ENCODE data around the gene ALX3.
A peak's percentile ranks its signal among the peaks of the same experiment; 100 is the strongest.
"Not testable (repeated sequence)": the region's sequence is repeated elsewhere in the genome, so short reads cannot be mapped to it uniquely, and the experiment has no call there.

Gene ALX3

GRCh38 chr1:110034040-110034450 lies 36.4 kb downstream of the ALX3 start:
- H3K14ac ChIP-seq (ENCODE audit: low read length in 2 of 2), result no peak overlapping the region
- H3K9ac ChIP-seq (ENCODE audit: low read length), result peak overlapping the region; percentile 97
- no peak overlapping the region for H4K91ac ChIP-seq (ENCODE audit: low read length)
- H2BK12ac ChIP-seq (ENCODE audit: low read length in 2 of 2), result no peak overlapping the region
- no peak overlapping the region for H2BK15ac ChIP-seq (ENCODE audit: low read depth, poor library complexity, severe bottlenecking)
- H2BK5ac ChIP-seq (ENCODE audit: low read depth, low read length, poor library complexity, severe bottlenecking), result no peak overlapping the region
- H3K18ac ChIP-seq (ENCODE audit: low read depth in 1 of 2, low read length in 2 of 2), result no peak overlapping the region
- no peaks in the 10 kb centered on the region for H3K9me3 ChIP-seq (ENCODE audit: control insufficient read depth, low read length)
- H3K4me2 ChIP-seq (ENCODE audit: low read length, poor library complexity, severe bottlenecking), result peak overlapping the region; percentile 43
- H3K4ac ChIP-seq (ENCODE audit: low read depth in 1 of 2, low read length in 2 of 2), result peak overlapping the region in 1 of 2 experiments; percentile 58
- no peaks in the 10 kb centered on the region for H3K4me1 ChIP-seq (ENCODE audit: control insufficient read depth, insufficient read depth, low read depth, low read length)
- H4K8ac ChIP-seq (ENCODE audit: low read length), result no peak overlapping the region
- no peak for DNase-seq
- no peak overlapping the region for H2AFZ ChIP-seq (ENCODE audit: low read depth, low read length)
- no peak overlapping the region for H2AK5ac ChIP-seq (ENCODE audit: low read length, severe bottlenecking)
- no peaks in the 10 kb centered on the region for H3K27me3 ChIP-seq (ENCODE audit: control insufficient read depth in 1 of 2, insufficient read depth in 1 of 2, low read length in 2 of 2)
- H3K23ac ChIP-seq (ENCODE audit: low read length in 2 of 2), result no peak overlapping the region
- H3K79me1 ChIP-seq (replicated peaks; ENCODE audit: low read length, poor library complexity, severe bottlenecking), result peaks cover 11% of the 10 kb centered on the region
- 68% methylated on average over 3 of the region's 4 CpGs for WGBS
- H3K4me3 ChIP-seq (ENCODE audit: insufficient read depth in 1 of 2, low read depth in 1 of 2, low read length in 2 of 2), result peak overlapping the region in 1 of 2 experiments; percentile 88
- no peak overlapping the region for H2BK120ac ChIP-seq (ENCODE audit: low read depth, low read length)
- H3K27ac ChIP-seq (ENCODE audit: low read length, poor library complexity, severe bottlenecking), result peak overlapping the region; percentile 62
- peaks cover 10 to 18% of the 10 kb centered on the region in 2 experiments for H3K36me3 ChIP-seq (ENCODE audit: control insufficient read depth in 1 of 2, insufficient read depth in 2 of 2, low read depth in 1 of 2, low read length in 2 of 2)

GRCh38 chr1:110033421-110033820 lies 37.1 kb downstream of the ALX3 start:
- H3K4me2 ChIP-seq (ENCODE audit: low read length, poor library complexity, severe bottlenecking), result no peak overlapping the region
- peaks cover 5 to 12% of the 10 kb centered on the region in 2 experiments for H3K36me3 ChIP-seq (ENCODE audit: control insufficient read depth in 1 of 2, insufficient read depth in 2 of 2, low read depth in 1 of 2, low read length in 2 of 2)
- DNase-seq, result no peak
- H3K18ac ChIP-seq (ENCODE audit: low read depth in 1 of 2, low read length in 2 of 2), result no peak overlapping the region
- no peak overlapping the region for H2BK5ac ChIP-seq (ENCODE audit: low read depth, low read length, poor library complexity, severe bottlenecking)
- no peaks in the 10 kb centered on the region for H3K4me1 ChIP-seq (ENCODE audit: control insufficient read depth, insufficient read depth, low read depth, low read length)
- H3K27ac ChIP-seq (ENCODE audit: low read length, poor library complexity, severe bottlenecking), result no peak overlapping the region
- no peak overlapping the region for H3K23ac ChIP-seq (ENCODE audit: low read length in 2 of 2)
- no peak overlapping the region for H3K14ac ChIP-seq (ENCODE audit: low read length in 2 of 2)
- H3K9ac ChIP-seq (ENCODE audit: low read length), result no peak overlapping the region
- H3K27me3 ChIP-seq (ENCODE audit: control insufficient read depth in 1 of 2, insufficient read depth in 1 of 2, low read length in 2 of 2), result no peaks in the 10 kb centered on the region
- H3K79me1 ChIP-seq (replicated peaks; ENCODE audit: low read length, poor library complexity, severe bottlenecking), result peaks cover 6% of the 10 kb centered on the region
- H2BK120ac ChIP-seq (ENCODE audit: low read depth, low read length), result no peak overlapping the region
- H3K4me3 ChIP-seq (ENCODE audit: insufficient read depth in 1 of 2, low read depth in 1 of 2, low read length in 2 of 2), result no peak overlapping the region
- no peak overlapping the region for H4K91ac ChIP-seq (ENCODE audit: low read length)
- peak overlapping the region; percentile 63 for H2AK5ac ChIP-seq (ENCODE audit: low read length, severe bottlenecking)
- H3K9me3 ChIP-seq (ENCODE audit: control insufficient read depth, low read length), result no peaks in the 10 kb centered on the region
- H2AFZ ChIP-seq (ENCODE audit: low read depth, low read length), result no peak overlapping the region
- H2BK12ac ChIP-seq (ENCODE audit: low read length in 2 of 2), result no peak overlapping the region
- no peak overlapping the region for H3K4ac ChIP-seq (ENCODE audit: low read depth in 1 of 2, low read length in 2 of 2)
- H2BK15ac ChIP-seq (ENCODE audit: low read depth, poor library complexity, severe bottlenecking), result no peak overlapping the region
- 97% methylated on average over 5 of the region's 5 CpGs for WGBS
- peak overlapping the region; percentile 67 for H4K8ac ChIP-seq (ENCODE audit: low read length)

- Histone ChIP-seq H2BK120ac (ENCODE audit: low read depth, low read length) (no peak overlapping the region), H4K91ac (ENCODE audit: low read length) (no peak overlapping the region), H3K18ac (ENCODE audit: low read depth in 1 of 2, low read length in 2 of 2) (no peak overlapping the region), H3K23ac (ENCODE audit: low read length in 2 of 2) (no peak overlapping the region), H3K9ac (ENCODE audit: low read length) (no peak overlapping the region), H3K4me3 (ENCODE audit: insufficient read depth in 1 of 2, low read depth in 1 of 2, low read length in 2 of 2) (no peak overlapping the region), H2BK15ac (ENCODE audit: low read depth, poor library complexity, severe bottlenecking) (no peak overlapping the region), H2BK12ac (ENCODE audit: low read length in 2 of 2) (no peak overlapping the region), H3K4ac (ENCODE audit: low read depth in 1 of 2, low read length in 2 of 2) (no peak overlapping the region), H3K79me1 (replicated peaks; ENCODE audit: low read length, poor library complexity, severe bottlenecking) (peaks cover 2% of the 10 kb centered on the region), H2AFZ (ENCODE audit: low read depth, low read length) (no peak overlapping the region), H3K27ac (ENCODE audit: low read length, poor library complexity, severe bottlenecking) (no peak overlapping the region), H2BK5ac (ENCODE audit: low read depth, low read length, poor library complexity, severe bottlenecking) (no peak overlapping the region), H3K14ac (ENCODE audit: low read length in 2 of 2) (no peak overlapping the region), H3K27me3 (ENCODE audit: control insufficient read depth in 1 of 2, insufficient read depth in 1 of 2, low read length in 2 of 2) (no peaks in the 10 kb centered on the region), H4K8ac (ENCODE audit: low read length) (no peak overlapping the region), H3K4me1 (ENCODE audit: control insufficient read depth, insufficient read depth, low read depth, low read length) (no peaks in the 10 kb centered on the region), H3K4me2 (ENCODE audit: low read length, poor library complexity, severe bottlenecking) (no peak overlapping the region), H2AK5ac (ENCODE audit: low read length, severe bottlenecking) (no peak overlapping the region), H3K9me3 (ENCODE audit: control insufficient read depth, low read length) (no peaks in the 10 kb centered on the region), H3K36me3 (ENCODE audit: control insufficient read depth in 1 of 2, insufficient read depth in 2 of 2, low read depth in 1 of 2, low read length in 2 of 2) (peaks cover 0 to 2% of the 10 kb centered on the region in 2 experiments)
- no peak for DNase-seq
- 94% methylated on average over 2 of the region's 2 CpGs for WGBS
Measured at GRCh38 chr1:110032327-110032726, 38.1 kb downstream of the ALX3 start.

- DNase-seq; H2BK15ac ChIP-seq (ENCODE audit: low read depth, poor library complexity, severe bottlenecking); H2BK5ac ChIP-seq (ENCODE audit: low read depth, low read length, poor library complexity, severe bottlenecking): not testable (repeated sequence)
Measured at GRCh38 chr1:110030687-110031086, 39.8 kb downstream of the ALX3 start.

More at GRCh38 chr1:110030687-110031086, 39.8 kb downstream of the ALX3 start:
- not testable (repeated sequence) for H3K4me2 ChIP-seq (ENCODE audit: low read length, poor library complexity, severe bottlenecking); H2BK120ac ChIP-seq (ENCODE audit: low read depth, low read length); H2BK12ac ChIP-seq (ENCODE audit: low read length in 2 of 2); H2AK5ac ChIP-seq (ENCODE audit: low read length, severe bottlenecking); H4K91ac ChIP-seq (ENCODE audit: low read length); H2AFZ ChIP-seq (ENCODE audit: low read depth, low read length); H3K4me3 ChIP-seq (ENCODE audit: insufficient read depth in 1 of 2, low read depth in 1 of 2, low read length in 2 of 2); H3K18ac ChIP-seq (ENCODE audit: low read depth in 1 of 2, low read length in 2 of 2); H3K9me3 ChIP-seq (ENCODE audit: control insufficient read depth, low read length); H3K4ac ChIP-seq (ENCODE audit: low read depth in 1 of 2, low read length in 2 of 2); H3K79me1 ChIP-seq (replicated peaks; ENCODE audit: low read length, poor library complexity, severe bottlenecking); H3K14ac ChIP-seq (ENCODE audit: low read length in 2 of 2); H3K23ac ChIP-seq (ENCODE audit: low read length in 2 of 2); H4K8ac ChIP-seq (ENCODE audit: low read length); H3K27me3 ChIP-seq (ENCODE audit: control insufficient read depth in 1 of 2, insufficient read depth in 1 of 2, low read length in 2 of 2); H3K36me3 ChIP-seq (ENCODE audit: control insufficient read depth in 1 of 2, insufficient read depth in 2 of 2, low read depth in 1 of 2, low read length in 2 of 2); H3K4me1 ChIP-seq (ENCODE audit: control insufficient read depth, insufficient read depth, low read depth, low read length); H3K27ac ChIP-seq (ENCODE audit: low read length, poor library complexity, severe bottlenecking)
- H3K9ac ChIP-seq (ENCODE audit: low read length), result peak overlapping the region; percentile 15
- 98% methylated on average over 4 of the region's 4 CpGs for WGBS
